ENCODE data around the gene TOMM70. TPM values are rescaled to one million over a fixed set of nuclear protein-coding genes. Genes with fewer than 3 reads are reported as not detected.

Gene TOMM70
- total and polyA plus RNA-seq, 2 donors (not counting 3 experiments of a cell fraction or from before 2014, with no cell fraction given): 7.6 to 32.3 TPM

- H3K9ac ChIP-seq (replicated peaks; ENCODE audit: extremely low read depth, insufficient read depth, low read length): no peak overlapping the region
- no peak overlapping the region for H3K4me3 ChIP-seq (replicated peaks in 1 of 3; ENCODE audit: insufficient read depth in 1 of 3, low read depth in 1 of 3, low read length in 3 of 3)
- FAIRE-seq: no peak
- intact Hi-C loops (cut with micrococcal nuclease) (no loop called here), dilution Hi-C loops (cut with MboI; ENCODE audit: extremely low pct_ligation_motif_present, low sequenced_read_pairs) (no loop called here)
- no peaks in the 10 kb centered on the region for H4K20me1 ChIP-seq (replicated peaks; ENCODE audit: control insufficient read depth, extremely low read depth, insufficient read depth, low read length)
- ChIA-PET CTCF (no interaction called here), POLR2A (no interaction called here)
- no peaks in the 10 kb centered on the region for H3K9me3 ChIP-seq (replicated peaks; ENCODE audit: control insufficient read depth, insufficient read depth, low read length)
- H3K36me3 ChIP-seq (ENCODE audit: control insufficient read depth in 2 of 2, extremely low read depth in 1 of 2, insufficient read depth in 2 of 2, low read length in 2 of 2): peaks cover 3 to 5% of the 10 kb centered on the region in 2 experiments
- H3K79me2 ChIP-seq (ENCODE audit: control insufficient read depth, insufficient read depth, low read length): no peaks in the 10 kb centered on the region
- no peak for DNase-seq (ENCODE audit: low read depth, low spot score)
- TF ChIP-seq POLR2AphosphoS5 (IDR thresholded peaks at IDR 0.05; ENCODE audit: insufficient read depth, low read depth, low read length) (no peak), MYC (IDR thresholded peaks at IDR 0.05; ENCODE audit: low read depth, low read length) (no peak), EZH2 (IDR thresholded peaks at IDR 0.05; ENCODE audit: borderline replicate concordance, low read depth, low read length, severe bottlenecking) (no peak), CTCF (IDR thresholded peaks at IDR 0.05; ENCODE audit: extremely low read depth in 1 of 2, insufficient read depth in 1 of 2, low read depth in 1 of 2, low read length in 2 of 2) (no peak), MAX (IDR thresholded peaks at IDR 0.05; ENCODE audit: insufficient read depth, insufficient read length) (no peak), FOS (IDR thresholded peaks at IDR 0.05; ENCODE audit: borderline replicate concordance, insufficient read depth, low read length) (no peak), GATA2 (IDR thresholded peaks at IDR 0.05; ENCODE audit: insufficient read depth, insufficient read length, low read depth, low read length) (no peak), POLR2A (IDR thresholded peaks at IDR 0.05; ENCODE audit: low read depth, low read length) (no peak), JUN (IDR thresholded peaks at IDR 0.05; ENCODE audit: borderline replicate concordance, insufficient read depth, insufficient read length, low read depth) (no peak)
- no peak overlapping the region for H3K4me2 ChIP-seq (ENCODE audit: insufficient read depth, low read length)
- no TSS peak for BruUV-seq (replicated peaks)
- H3K4me1 ChIP-seq (ENCODE audit: control insufficient read depth, extremely low read depth, insufficient read depth, low read length): no peaks in the 10 kb centered on the region
- no peak overlapping the region for H3K27ac ChIP-seq (ENCODE audit: insufficient read depth, low read depth, low read length)
- H3K27me3 ChIP-seq (ENCODE audit: control insufficient read depth in 2 of 2, insufficient read depth in 2 of 2, low read length in 2 of 2): no peaks in the 10 kb centered on the region
- no peak overlapping the region for H2AFZ ChIP-seq (ENCODE audit: low read depth, low read length)
- H3K9me1 ChIP-seq (replicated peaks; ENCODE audit: control insufficient read depth, extremely low read depth, insufficient read depth, low read length): no peaks in the 10 kb centered on the region
Observed at GRCh38 chr3:100361897-100362296, 39.0 kb downstream of the TOMM70 start.

Measured in endothelial cell of umbilical vein (primary cell).